Lung (tissue), 12 donors: ENCODE data around the gene GALNT3. TPM values are rescaled to one million over a fixed set of nuclear protein-coding genes. Genes with fewer than 3 reads are reported as not detected.
A peak's percentile ranks its signal among the peaks of the same experiment; 100 is the strongest.

ENCODE experiments used
- ATAC-seq: fragments of 200-7000 bp; cut with Tn5 transposase; one replicate; pipeline ENCODE4 v1.9.1; 2020; ENCODE audit warnings: moderate number of reproducible peaks; ENCODE audit not compliant: insufficient read depth, low FRiP score
- DNase-seq, 3 donors: peaks; one replicate each; pipeline ENCODE4 v3.0.0-alpha.2; 2013 to 2017
- H3K27ac ChIP-seq, 2 donors: one replicate each; pipeline ENCODE4 v1.5.1; 2013; ENCODE audit warnings: mild to moderate bottlenecking in 2 of 2, moderate library complexity in 2 of 2, control low read depth in 1 of 2, inconsistent platforms in 1 of 2, low read depth in 1 of 2, low read length in 1 of 2
- H3K27me3 ChIP-seq, 3 donors: one replicate each; pipeline ENCODE4 v1.5.1; 2013; ENCODE audit warnings: low read length in 2 of 3; ENCODE audit not compliant: control insufficient read depth in 3 of 3, insufficient read depth in 3 of 3
- H3K36me3 ChIP-seq, 4 donors: one replicate each; pipeline ENCODE4 v1.5.1; 2013; ENCODE audit warnings: low read length in 4 of 4, mild to moderate bottlenecking in 1 of 4, moderate library complexity in 1 of 4; ENCODE audit not compliant: control insufficient read depth in 4 of 4, insufficient read depth in 4 of 4
- H3K4me1 ChIP-seq, 5 donors: one replicate each; pipeline ENCODE4 v1.5.1; 2013; ENCODE audit warnings: low read length in 5 of 5, mild to moderate bottlenecking in 2 of 5, moderate library complexity in 1 of 5; ENCODE audit not compliant: control insufficient read depth in 5 of 5, insufficient read depth in 5 of 5
- H3K4me3 ChIP-seq: one replicate; pipeline ENCODE4 v1.5.1; 2013; ENCODE audit warnings: mild to moderate bottlenecking, control low read depth, moderate library complexity
- H3K9ac ChIP-seq, 2 donors: one replicate each; pipeline ENCODE4 v1.5.1; 2013; ENCODE audit warnings: low read length in 2 of 2, control low read depth in 1 of 2; ENCODE audit not compliant: insufficient read depth in 1 of 2
- H3K9me3 ChIP-seq, 4 donors: one replicate each; pipeline ENCODE4 v1.5.1; 2013; ENCODE audit warnings: low read length in 3 of 4, mild to moderate bottlenecking in 1 of 4, moderate library complexity in 1 of 4; ENCODE audit not compliant: control insufficient read depth in 4 of 4, insufficient read depth in 3 of 4
- CTCF ChIP-seq: IDR thresholded peaks from 2 replicates; pipeline ENCODE4 v1.5.1; 2012; ENCODE audit warnings: mild to moderate bottlenecking; ENCODE audit errors: control extremely low read depth, extremely low read depth
- WGBS, 2 donors: extraction: QIAGEN DNeasy Blood & Tissue Kit; methylation state at CpG; one replicate each; pipeline ENCODE4 v1.1.7; 2013; 5-methylcytosine and 5-hydroxymethylcytosine counted together
- polyA plus RNA-seq, 2 donors: library from polyadenylated mRNA; stranded (reverse); fragments of 200-250 nt; gene quantifications; one replicate each; pipeline ENCODE4 v1.2.1, GENCODE V29; 2013
- total RNA-seq, 2 donors: library from RNA; depleted of rRNA in 1 of 2; stranded (reverse); fragments of >200 nt in 1 of 2; gene quantifications; one replicate each; pipeline ENCODE4 v1.2.1, GENCODE V29; 2014 to 2021
- donor health status: control.
- donor health status: control.
- donor health status: Bipolar disorder and iron deficiency.
- donor health status: healthy.
- donor health status: DM: yes; HTN: yes; CAD: no.

Gene GALNT3
- total and polyA plus RNA-seq, 4 donors: 15.4 to 41.9 (median 22.8) TPM

GRCh38 chr2:165810418-165810817 lies 16.4 kb upstream of the GALNT3 start:
- no peak for TF ChIP-seq CTCF
- Histone ChIP-seq H3K4me3 (no peak overlapping the region), H3K27me3 (no peaks in the 10 kb centered on the region), H3K27ac (no peak overlapping the region), H3K36me3 (no peaks in the 10 kb centered on the region), H3K9me3 (no peaks in the 10 kb centered on the region), H3K4me1 (no peaks in the 10 kb centered on the region), H3K9ac (no peak overlapping the region)
- WGBS, 2 donors: 92 to 96% methylated on average over 9 of the region's 9 CpGs
- ATAC-seq (no peak), DNase-seq (no peak)

DNA sequence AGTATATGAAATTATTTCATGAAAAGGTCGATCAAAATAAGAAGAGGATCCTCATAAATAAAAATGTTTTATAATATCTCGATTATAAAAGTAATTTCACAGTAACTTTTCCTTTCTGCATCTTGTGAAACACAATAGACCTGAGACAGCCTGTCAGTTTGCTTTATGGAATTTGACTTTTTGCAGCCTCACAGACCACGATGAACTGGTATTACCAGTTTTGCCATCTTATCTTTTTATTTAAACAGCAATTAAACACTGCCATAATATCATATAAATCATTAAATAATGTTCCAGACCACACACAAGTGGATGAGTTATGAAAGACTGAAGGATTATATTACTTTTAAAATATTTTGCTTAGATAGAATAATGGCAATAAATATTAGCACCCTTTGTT lies 10.7 kb upstream of the GALNT3 start:
- 59 to 82% methylated on average over 3 of the region's 3 CpGs for WGBS, 2 donors
- no peak for ATAC-seq
- Histone ChIP-seq H3K36me3 (no peaks in the 10 kb centered on the region), H3K9ac (no peak overlapping the region), H3K27ac (no peak overlapping the region), H3K27me3 (peaks cover 0 to 2% (median 0%) of the 10 kb centered on the region in 3 donors), H3K4me1 (no peaks in the 10 kb centered on the region), H3K4me3 (no peak overlapping the region), H3K9me3 (peaks cover 0 to 5% (median 0%) of the 10 kb centered on the region in 4 donors)
- DNase-seq: peak in 1 of 3 donors; percentile 53
- no peak for TF ChIP-seq CTCF

- Histone ChIP-seq H3K9ac (no peak overlapping the region), H3K4me1 (no peaks in the 10 kb centered on the region), H3K27me3 (peaks cover 0 to 3% (median 2%) of the 10 kb centered on the region in 3 donors), H3K9me3 (peaks cover 0 to 5% (median 0%) of the 10 kb centered on the region in 4 donors), H3K36me3 (no peaks in the 10 kb centered on the region), H3K27ac (no peak overlapping the region), H3K4me3 (no peak overlapping the region)
- no peak for TF ChIP-seq CTCF
- ATAC-seq: no peak
- WGBS, 2 donors: 69 to 79% methylated on average over 4 of the region's 4 CpGs
- no peak for DNase-seq
Measured at GRCh38 chr2:165803123-165803760, 9.2 kb upstream of the GALNT3 start.

DNA sequence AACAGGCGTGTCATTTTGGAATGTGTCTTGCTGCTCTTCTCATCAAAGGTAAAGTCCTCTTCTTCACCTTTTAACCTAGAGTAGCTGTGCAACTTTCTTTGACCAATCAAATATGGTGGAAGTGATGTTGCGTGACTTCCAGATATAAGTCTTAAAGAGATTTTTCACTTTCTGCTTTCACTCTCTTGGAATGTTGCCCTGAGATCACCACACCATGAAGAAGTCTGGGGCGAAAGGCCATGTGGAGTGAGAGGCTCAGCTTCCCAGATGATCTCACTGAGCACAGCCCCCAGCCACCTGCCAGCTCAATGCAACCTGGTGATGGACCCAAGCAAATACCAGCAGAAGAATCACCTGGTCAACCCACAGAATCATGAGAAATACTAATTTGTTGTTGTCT lies 7.1 kb upstream of the GALNT3 start:
- DNase-seq: no peak
- Histone ChIP-seq H3K4me3 (no peak overlapping the region), H3K27ac (no peak overlapping the region), H3K9me3 (peaks cover 0 to 5% (median 0%) of the 10 kb centered on the region in 4 donors), H3K27me3 (peaks cover 0 to 21% (median 3%) of the 10 kb centered on the region in 3 donors), H3K36me3 (no peaks in the 10 kb centered on the region), H3K9ac (no peak overlapping the region), H3K4me1 (no peaks in the 10 kb centered on the region)
- WGBS, 2 donors: 97 to 98% methylated on average over 3 of the region's 3 CpGs
- ATAC-seq: no peak
- TF ChIP-seq CTCF: no peak
